SKM-1 treated with dmso at 0.1 percent for 144 hours (cell line): ENCODE measurements around the gene RFT1.

Experiments
- DNase-seq: peaks from one replicate; lab custom pipeline; 2025; ENCODE audit not compliant: unreplicated experiment; lab: John Stamatoyannopoulos, UW

RFT1 gene

DNA sequence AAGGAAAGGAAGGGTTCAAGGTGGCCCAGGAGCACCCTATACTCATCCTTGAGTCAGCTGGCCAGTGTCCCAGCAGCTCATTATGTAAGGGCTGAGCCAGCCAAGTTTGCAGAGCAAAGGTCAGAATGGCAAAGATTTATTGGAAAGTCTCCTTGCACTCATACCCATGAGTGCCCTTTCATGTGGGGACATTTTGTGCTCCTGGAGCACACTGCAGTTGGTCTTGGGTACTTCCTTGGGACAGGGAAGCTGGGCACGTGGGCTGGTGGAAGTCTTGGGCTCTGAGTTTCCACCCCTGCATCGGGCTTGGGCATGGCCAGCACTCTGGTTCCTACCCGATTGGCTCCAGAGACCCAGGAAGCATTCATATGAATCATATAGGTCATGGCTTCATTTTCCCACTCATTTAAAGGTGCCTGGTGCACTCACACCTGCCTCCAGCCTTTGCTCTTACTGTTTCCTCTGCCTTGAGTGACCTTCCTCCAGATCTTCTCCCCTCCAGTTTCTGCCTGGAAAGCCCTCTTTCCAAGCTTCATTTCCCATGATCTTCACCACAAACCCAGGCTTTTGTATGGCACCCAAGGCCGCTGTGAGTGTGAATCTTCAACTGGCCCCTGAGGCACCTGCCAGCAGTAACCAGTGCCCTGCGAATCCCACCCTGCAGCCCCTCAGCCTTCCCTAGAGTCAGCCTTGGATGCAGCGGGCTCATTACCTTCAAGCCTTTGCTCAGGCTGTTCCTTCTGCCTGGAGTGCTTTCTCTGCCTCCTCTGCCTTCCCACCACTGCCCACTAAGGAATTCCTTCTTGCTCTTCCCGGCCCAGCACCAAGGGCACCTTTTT lies 20.2 kb upstream of the RFT1 start:
- no peak for DNase-seq

DNA sequence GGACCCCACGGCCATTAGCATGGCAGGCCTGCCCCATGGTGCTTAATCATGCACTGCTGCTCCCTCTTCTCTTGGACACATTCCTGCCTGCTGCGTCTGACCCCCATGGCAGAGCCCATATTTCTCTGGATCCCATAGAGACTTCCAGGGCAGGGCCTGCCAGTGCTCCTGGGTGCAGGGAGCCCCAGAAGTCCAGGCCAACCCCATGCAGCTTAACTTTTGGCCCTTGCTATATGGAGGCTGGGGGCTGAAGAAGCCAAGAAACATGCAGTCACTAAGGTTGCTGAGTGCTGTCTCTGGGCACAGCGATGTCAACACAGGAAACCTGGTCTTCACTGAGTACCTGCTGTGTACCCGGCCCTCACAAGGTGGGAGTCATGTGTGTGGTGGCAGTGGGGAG lies 19.5 kb upstream of the RFT1 start:
- no peak for DNase-seq

DNA sequence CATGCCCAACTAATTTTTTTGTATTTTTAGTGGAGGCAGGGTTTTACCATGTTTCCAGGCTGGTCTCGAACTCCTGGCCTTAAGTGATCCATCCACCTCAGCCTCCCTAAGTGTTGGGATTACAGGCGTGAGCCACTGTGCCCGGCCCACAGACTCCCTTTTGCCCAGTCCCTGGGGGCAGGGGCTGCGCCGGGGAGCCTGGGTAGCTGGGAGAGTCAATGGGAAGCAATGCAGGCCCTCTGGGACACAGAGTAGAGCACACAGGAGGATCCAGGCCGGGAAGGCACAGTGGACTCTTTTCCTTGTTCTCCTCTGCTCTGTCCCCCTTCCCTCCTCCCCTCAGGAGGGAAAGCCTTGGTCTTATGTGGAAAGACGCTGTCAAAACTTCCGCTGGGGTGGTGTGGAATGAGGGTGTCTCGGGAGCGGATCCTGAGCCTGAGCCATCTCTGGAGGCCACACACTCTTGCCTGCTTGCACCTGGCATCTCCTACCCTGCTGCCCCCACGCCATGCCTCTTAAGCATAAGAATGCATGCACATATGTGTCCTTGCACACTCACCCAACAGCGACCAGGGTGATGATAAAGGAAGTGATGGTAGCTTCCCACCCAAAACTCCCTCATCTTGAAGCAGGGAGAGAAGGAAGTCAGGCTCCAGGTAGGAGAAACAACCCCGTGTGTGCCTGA lies 18.9 kb upstream of the RFT1 start:
- no peak for DNase-seq

DNA sequence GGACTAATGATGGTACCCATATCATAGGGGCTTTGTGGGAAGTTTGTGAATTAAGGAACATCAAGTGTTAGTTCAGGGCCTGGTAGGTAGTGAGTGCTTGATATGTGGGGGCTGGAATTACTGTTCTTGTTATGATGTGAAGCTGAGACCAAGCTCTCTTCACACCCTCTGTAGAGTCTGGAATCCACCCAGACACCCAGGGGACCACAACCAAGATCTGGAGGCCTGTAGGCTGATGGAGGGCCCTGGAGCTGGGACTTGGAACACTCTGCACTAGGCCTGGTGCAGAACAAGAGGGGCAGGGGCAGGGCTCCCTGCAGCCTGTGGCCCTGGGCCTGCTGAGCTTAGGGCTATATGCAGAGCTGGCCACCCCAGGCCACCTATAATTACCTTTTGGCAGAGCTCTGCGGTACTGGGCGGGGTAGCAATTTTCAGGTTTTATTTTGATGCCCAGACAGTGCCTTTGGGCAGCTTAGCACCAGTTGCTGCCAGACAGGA lies 17.7 kb upstream of the RFT1 start:
- no peak for DNase-seq

DNA sequence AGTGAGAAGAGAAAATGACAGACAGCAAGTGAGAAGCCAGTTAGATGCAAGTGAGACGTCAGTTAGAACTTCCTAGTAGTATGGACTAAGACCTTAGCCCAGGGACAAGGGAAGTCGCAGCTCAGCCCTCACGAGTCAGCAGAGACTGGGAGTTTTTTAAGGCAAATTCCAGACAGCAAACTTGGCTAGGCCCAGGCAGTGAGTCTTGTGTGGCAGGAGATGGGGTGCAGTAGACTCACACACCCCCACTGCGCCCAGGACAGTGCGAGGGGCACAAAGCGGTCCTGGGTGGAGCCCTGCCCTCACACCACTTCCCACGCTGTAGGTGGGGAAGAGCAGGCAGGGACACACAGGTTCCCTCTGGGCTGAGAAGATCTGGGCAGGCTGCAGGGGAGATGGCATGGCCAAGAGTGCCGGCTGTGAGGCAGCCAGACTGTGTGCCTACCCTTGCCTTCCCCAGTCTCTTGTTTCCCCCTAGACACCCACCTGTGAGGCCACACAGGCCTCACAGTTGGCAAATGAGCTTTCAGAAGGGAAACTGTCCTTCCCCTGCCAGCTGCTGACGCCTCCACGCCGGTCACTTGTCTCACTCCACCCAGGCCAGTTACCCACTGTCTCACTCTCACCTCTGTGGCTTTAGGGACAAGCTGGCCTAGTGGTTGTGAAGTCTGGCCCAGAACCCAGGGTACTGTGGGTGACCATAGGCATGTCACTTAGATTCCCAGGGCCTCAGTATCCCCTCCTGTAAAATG lies 17.1 kb upstream of the RFT1 start:
- DNase-seq, result no peak

DNA sequence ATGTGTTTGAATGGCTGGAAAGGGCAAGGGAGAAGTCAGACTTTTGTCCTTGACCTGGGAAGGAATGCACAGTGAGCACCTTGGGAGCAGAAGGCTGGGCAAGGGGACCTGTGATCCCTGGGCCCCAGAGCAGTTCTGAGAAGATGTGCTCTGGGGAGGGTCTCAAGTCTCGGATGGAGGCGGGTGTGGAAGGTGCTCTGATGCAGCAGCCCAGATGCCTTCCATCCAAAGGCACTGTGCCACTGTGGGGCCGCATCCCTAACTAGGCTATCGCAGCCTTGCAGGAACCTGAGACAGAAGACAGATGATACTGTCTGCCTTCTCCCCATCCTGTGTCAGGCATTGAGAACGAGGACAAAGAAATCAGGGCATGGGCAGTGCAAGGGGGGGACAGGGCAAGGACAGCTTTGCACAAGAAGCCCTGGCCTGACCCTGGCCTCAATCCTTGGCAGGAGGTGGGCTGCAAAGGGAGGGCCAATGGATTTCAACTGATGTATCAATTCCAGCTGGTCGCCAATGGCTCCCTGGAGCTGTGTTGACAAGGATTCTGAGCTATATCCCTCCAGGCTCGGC lies 16.2 kb upstream of the RFT1 start:
- no peak for DNase-seq

GRCh38 chr3:53145713-53146080 lies 15.5 kb upstream of the RFT1 start:
- no peak for DNase-seq

- DNase-seq, result no peak
These were observed 14.9 kb upstream of the RFT1 start for GRCh38 chr3:53144862-53145712.

- no peak for DNase-seq
These were observed 14.2 kb upstream of the RFT1 start for GRCh38 chr3:53144446-53144845.

GRCh38 chr3:53142986-53143385 lies 12.8 kb upstream of the RFT1 start:
- DNase-seq, result peak; percentile 80

GRCh38 chr3:53140847-53141845 lies 10.9 kb upstream of the RFT1 start:
- DNase-seq, result peak; percentile 94

DNA sequence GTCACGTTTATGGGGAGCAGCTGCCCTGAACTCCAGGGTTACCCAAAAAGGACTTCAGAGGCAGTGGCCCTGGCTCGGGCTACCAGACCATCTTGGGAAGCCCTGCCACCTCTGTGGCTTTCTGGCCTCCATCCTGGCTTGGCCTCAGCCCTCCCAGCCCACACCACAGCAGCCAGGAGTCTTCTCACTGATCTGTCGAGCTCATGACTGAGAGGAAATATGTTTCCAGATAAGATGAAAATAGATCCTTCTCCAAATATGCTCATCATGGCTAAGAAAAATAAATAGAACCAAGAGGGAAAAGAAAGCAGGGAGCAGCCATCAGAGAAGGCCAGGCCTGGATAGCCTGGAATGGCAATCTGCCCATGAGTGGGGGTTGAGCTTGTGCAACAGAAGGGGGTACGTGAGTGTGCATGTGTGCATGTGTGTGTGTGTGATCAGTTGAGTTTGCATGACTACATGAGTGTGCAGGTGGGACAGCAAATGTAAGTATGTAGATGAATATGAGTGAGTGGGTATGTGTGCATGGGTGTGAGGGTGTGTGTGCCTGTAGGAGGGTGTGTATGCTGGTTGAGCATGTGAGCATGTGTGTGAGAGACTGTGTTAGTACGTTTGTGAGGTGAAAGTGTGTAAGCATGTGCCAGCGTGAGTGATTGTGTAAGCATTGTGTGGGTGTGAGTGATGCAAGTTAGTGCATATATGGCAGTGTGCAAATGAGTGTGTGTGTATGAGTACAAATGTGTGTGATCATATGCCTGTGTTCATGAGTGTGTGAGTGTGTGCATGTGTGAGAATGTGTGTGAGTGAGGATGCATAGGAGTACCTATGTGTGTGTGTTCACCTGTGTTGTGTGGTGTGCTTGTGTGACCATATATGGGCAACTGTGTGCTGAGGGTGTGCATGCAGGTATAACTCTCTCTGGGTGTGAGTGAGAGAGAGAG lies 9.9 kb upstream of the RFT1 start:
- no peak for DNase-seq

DNA sequence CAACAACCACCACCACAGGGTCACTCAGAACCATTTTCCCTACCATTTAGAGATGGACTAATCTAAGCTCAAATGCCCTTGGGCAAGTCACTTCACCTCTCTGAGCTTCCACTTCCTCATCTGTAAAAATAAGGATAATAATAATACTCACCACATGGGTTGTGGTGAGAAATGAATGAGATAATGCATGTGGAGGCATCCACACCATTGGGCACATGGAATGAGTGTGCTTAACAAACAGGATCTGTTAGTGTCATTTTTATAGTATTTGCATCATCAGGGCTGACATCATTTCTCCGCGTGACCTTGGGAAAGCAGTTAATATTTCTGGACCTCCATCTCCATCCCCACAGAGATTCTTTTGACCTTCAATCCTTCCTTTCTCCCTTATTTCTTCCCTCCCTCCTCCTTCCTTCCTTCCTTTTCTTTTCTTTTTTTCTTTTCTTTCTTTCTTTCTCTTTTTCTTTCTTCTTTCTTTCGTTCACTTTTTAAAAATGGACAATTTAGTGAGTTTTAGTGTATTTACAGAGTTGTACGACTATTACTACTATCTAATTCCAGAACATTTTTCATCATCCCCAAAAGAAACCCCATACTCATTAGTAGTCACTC lies 7.7 kb upstream of the RFT1 start:
- DNase-seq, result peak; percentile 69

- no peak for DNase-seq
These were observed 7.0 kb upstream of the RFT1 start for GRCh38 chr3:53137221-53137620.

DNA sequence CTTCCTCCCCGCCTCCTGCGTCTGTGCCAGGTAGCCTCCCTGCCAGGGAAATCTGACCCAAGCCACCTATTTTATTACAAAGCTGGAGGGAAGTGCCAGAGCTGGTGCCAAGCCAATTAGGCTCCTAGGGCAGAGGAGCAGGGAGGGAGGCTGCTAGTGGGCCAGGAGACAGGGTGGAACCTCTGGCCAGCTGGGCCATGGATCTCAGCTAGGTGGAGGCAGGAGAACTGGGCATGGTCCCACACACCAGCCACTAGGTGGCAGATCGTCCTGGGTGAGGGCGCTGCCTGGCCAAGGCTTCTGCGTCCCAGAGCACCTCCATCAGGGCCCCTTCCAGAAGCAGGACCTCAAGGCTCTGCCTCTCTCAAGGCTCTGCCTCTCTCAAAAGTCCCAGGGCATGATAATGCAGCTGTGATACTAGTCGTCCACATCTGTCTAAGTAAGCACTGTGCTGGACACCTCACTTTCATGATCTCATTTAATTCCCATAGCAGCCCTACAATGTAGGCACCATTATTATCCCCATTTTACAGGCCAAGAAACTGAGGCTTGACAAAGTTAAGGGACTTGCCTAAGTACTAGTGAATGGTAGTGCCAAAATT lies 4.5 kb upstream of the RFT1 start:
- peak; percentile 81 for DNase-seq

DNA sequence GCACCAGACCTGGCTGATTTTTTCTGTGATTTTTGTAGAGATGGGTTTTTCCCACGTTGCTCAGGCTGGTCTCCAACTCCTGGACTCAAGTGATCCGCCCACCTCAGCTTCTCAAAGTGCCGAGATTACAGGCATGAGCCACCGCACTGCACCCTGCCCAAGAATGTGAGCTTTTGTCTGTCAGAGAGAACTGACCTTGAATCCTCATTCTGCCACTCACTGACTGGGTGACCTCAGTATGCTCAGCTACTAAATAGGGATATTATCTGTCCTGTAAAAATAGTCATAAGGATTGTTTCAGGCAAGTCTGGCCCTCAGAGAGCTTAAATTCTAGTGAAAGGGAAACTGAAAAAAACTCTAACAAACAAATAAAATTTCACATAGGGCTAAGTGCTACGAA lies 2.1 kb upstream of the RFT1 start:
- no peak for DNase-seq

DNA sequence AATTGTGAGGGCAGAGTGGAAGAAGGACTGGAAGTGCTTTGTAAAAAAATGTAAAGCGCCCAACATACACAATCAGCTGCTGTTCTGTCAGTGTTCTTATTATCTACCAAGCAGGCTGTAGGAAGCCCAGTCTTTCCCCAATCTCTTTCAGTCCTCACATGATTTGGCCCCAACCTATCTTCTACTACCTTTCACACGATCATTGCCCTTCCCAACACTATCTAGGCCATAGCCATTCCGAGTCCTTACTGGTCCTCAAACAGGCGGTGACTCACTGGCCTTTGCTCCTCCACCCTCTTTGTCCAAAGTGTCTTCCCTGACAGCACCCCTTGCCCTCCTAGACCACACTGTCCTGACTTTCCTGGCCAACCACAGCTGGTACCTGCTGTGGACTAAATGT lies 861 bp upstream of the RFT1 start:
- DNase-seq, result no peak
